DOHH2 (cell line): Measurements from ENCODE around the gene APCDD1L.

Source experiments
- H3F3A ChIP-seq: fragments of 200-600 bp; sonication (generic), shearing (Covaris generic); 2 replicates; pipeline ENCODE4 v1.6.0; 2016; ENCODE audit warnings: antibody characterized with exemption, mild to moderate bottlenecking; ENCODE audit not compliant: control insufficient read depth, insufficient read depth
- H3K27ac ChIP-seq: fragments of 200-600 bp; sonication (generic); 2 replicates; pipeline ENCODE4 v1.5.1; 2014; ENCODE audit warnings: low read depth, mild to moderate bottlenecking, low read length, moderate library complexity
- H3K27me3 ChIP-seq: fragments of 200-600 bp; sonication (generic); 2 replicates; pipeline ENCODE4 v1.6.1; 2014; ENCODE audit warnings: mild to moderate bottlenecking, low read length, mixed read lengths; ENCODE audit not compliant: control insufficient read depth
- H3K36me3 ChIP-seq: fragments of 200-600 bp; sonication (generic); 2 replicates; pipeline ENCODE4 v1.6.1; 2014; ENCODE audit warnings: mild to moderate bottlenecking, low read length, moderate library complexity, mixed read lengths; ENCODE audit not compliant: control insufficient read depth
- H3K4me1 ChIP-seq: fragments of 200-600 bp; sonication (generic); 2 replicates; pipeline ENCODE4 v1.6.1; 2014; ENCODE audit warnings: mild to moderate bottlenecking, low read length, mixed read lengths; ENCODE audit not compliant: control insufficient read depth
- H3K4me2 ChIP-seq: fragments of 200-600 bp; sonication (generic); 2 replicates; pipeline ENCODE4 v1.6.0; 2014; ENCODE audit warnings: mild to moderate bottlenecking, low read length, moderate library complexity
- H3K4me3 ChIP-seq: fragments of 200-600 bp; sonication (generic); 2 replicates; pipeline ENCODE4 v1.5.1; 2014; ENCODE audit warnings: mild to moderate bottlenecking, low read length, mixed read lengths
- H3K79me2 ChIP-seq: fragments of 200-600 bp; sonication (generic); 2 replicates; pipeline ENCODE4 v1.6.1; 2014; ENCODE audit warnings: mild to moderate bottlenecking, low read length, mixed read lengths; ENCODE audit not compliant: control insufficient read depth
- H3K9me2 ChIP-seq: fragments of 200-600 bp; sonication (generic); replicated peaks from 2 replicates; pipeline ENCODE4 v1.6.1; 2014; ENCODE audit warnings: mild to moderate bottlenecking, low read length, mixed read lengths; ENCODE audit not compliant: control insufficient read depth
- H3K9me3 ChIP-seq: fragments of 200-600 bp; sonication (generic); 2 replicates; pipeline ENCODE4 v1.6.1; 2014; ENCODE audit warnings: antibody characterized with exemption, low read length, mixed read lengths; ENCODE audit not compliant: control insufficient read depth, insufficient read depth
- H4K20me1 ChIP-seq: fragments of 200-600 bp; sonication (generic); 2 replicates; pipeline ENCODE4 v1.6.0; 2014; ENCODE audit warnings: low read depth, mild to moderate bottlenecking, antibody characterized with exemption, low read length, moderate library complexity; ENCODE audit not compliant: control insufficient read depth, insufficient read depth
- CTCF ChIP-seq: fragments of 200-600 bp; sonication (generic); IDR thresholded peaks from one replicate; pipeline ENCODE4 v1.5.1; 2014; ENCODE audit warnings: antibody characterized with exemption, mild to moderate bottlenecking, low read depth, low read length; ENCODE audit not compliant: poor library complexity, severe bottlenecking
- EZH2phosphoT487 ChIP-seq: fragments of 200-600 bp; sonication (generic); IDR thresholded peaks from 2 replicates; pipeline ENCODE4 v1.6.1; 2017; ENCODE audit warnings: borderline replicate concordance, mild to moderate bottlenecking, antibody characterized with exemption, low read length, moderate library complexity, mixed read lengths

The APCDD1L gene

GRCh38 chr20:58503668-58504067, 11.5 kb downstream of the APCDD1L start:
- Histone ChIP-seq H3K27me3 (no peaks in the 10 kb centered on the region), H4K20me1 (no peaks in the 10 kb centered on the region), H3K9me3 (peaks cover 19% of the 10 kb centered on the region), H3K4me3 (no peak overlapping the region), H3K4me2 (no peak overlapping the region), H3K36me3 (no peaks in the 10 kb centered on the region), H3K4me1 (no peaks in the 10 kb centered on the region), H3K9me2 (no peaks in the 10 kb centered on the region), H3F3A (no peaks in the 10 kb centered on the region), H3K27ac (no peak overlapping the region), H3K79me2 (no peaks in the 10 kb centered on the region)
- TF ChIP-seq EZH2phosphoT487, result no peak
- TF ChIP-seq CTCF, result no peak

- Histone ChIP-seq H3K36me3 (no peaks in the 10 kb centered on the region), H3F3A (no peaks in the 10 kb centered on the region), H3K9me2 (no peaks in the 10 kb centered on the region), H3K9me3 (peaks cover 3% of the 10 kb centered on the region; the same call in 1 of the 2 replicates), H3K4me3 (no peak overlapping the region), H3K79me2 (no peaks in the 10 kb centered on the region), H3K27me3 (no peaks in the 10 kb centered on the region), H3K4me2 (no peak overlapping the region), H4K20me1 (no peaks in the 10 kb centered on the region), H3K27ac (no peak overlapping the region), H3K4me1 (no peaks in the 10 kb centered on the region)
- TF ChIP-seq CTCF (no peak), EZH2phosphoT487 (no peak)
Measured at GRCh38 chr20:58500256-58500655, 14.9 kb downstream of the APCDD1L start.

- Histone ChIP-seq H3K36me3 (no peaks in the 10 kb centered on the region), H3K27me3 (no peaks in the 10 kb centered on the region), H3K79me2 (no peaks in the 10 kb centered on the region), H3K4me1 (no peaks in the 10 kb centered on the region), H4K20me1 (no peaks in the 10 kb centered on the region), H3K9me2 (no peaks in the 10 kb centered on the region), H3K9me3 (no peaks in the 10 kb centered on the region), H3F3A (no peaks in the 10 kb centered on the region), H3K4me3 (no peak overlapping the region), H3K4me2 (no peak overlapping the region), H3K27ac (no peak overlapping the region)
- TF ChIP-seq EZH2phosphoT487 (no peak), CTCF (no peak)
Measured at GRCh38 chr20:58498470-58499068, 16.6 kb downstream of the APCDD1L start.
